Astrocyte of the cerebellum (primary cell): Measurements from ENCODE around the gene PRKN.

Source experiments
- DNase-seq: peaks from one replicate; pipeline ENCODE4 v3.0.0-alpha.2; 2011; ENCODE audit warnings: low read depth
- H3K4me3 ChIP-seq: 2 replicates; pipeline ENCODE4 v1.5.1; 2011; ENCODE audit warnings: mild to moderate bottlenecking, low read depth, low read length, moderate library complexity
- in situ Hi-C: cut with HindIII; loops from 2 replicates; pipeline ENCODE4 v1.10.0; 2017; ENCODE audit warnings: low sequenced_read_pairs
- TF ChIP-seq, protein P1 (sequence below): IDR thresholded peaks from 2 replicates; pipeline ENCODE4 v1.5.1; 2012; ENCODE audit warnings: low read length, low read depth, moderate library complexity, mild to moderate bottlenecking; ENCODE audit errors: missing control alignments

Gene PRKN

DNA sequence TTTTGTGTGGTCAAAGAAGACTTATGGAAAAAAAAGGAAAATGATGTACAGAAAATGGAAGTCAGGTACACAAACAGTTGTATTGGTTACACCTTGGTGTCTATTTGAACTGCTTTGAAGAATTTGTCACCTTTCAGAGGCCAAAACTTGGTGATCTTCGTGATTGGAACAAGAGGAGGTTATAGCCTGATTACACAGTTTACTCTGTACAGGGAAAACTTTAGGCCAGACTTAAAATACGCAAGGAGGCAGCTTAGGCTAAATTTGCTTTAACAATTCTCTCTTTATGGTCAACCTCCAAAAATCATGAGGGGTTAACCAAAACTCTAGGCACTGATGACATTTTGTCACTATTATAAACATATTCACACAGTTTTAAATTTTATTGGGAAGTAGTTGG, 353.7 kb downstream of the PRKN start:
- in situ Hi-C loops, result no loop called here
- no peak overlapping the region for H3K4me3 ChIP-seq

DNA sequence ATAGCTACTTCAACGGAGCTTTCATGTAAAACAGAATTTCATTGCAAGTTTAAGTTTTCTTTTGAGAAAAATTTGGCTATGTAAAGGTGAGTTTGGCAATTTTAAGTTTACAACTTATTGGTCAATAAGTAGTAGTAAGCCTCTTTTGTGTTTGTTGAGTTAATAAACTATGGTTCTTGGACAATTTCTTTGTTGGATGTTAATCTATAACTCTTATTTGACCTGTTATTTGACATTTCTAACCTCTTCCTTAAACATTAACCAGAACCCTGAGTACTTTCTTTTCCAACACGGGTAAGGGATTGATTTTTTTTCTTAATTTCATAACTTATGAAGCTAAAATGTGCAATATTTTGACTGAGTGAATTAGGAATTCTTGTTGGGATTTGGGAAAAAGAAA, 354.4 kb downstream of the PRKN start:
- TF ChIP-seq, protein P1, sequence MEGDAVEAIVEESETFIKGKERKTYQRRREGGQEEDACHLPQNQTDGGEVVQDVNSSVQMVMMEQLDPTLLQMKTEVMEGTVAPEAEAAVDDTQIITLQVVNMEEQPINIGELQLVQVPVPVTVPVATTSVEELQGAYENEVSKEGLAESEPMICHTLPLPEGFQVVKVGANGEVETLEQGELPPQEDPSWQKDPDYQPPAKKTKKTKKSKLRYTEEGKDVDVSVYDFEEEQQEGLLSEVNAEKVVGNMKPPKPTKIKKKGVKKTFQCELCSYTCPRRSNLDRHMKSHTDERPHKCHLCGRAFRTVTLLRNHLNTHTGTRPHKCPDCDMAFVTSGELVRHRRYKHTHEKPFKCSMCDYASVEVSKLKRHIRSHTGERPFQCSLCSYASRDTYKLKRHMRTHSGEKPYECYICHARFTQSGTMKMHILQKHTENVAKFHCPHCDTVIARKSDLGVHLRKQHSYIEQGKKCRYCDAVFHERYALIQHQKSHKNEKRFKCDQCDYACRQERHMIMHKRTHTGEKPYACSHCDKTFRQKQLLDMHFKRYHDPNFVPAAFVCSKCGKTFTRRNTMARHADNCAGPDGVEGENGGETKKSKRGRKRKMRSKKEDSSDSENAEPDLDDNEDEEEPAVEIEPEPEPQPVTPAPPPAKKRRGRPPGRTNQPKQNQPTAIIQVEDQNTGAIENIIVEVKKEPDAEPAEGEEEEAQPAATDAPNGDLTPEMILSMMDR, result no peak
- in situ Hi-C loops, result no loop called here
- H3K4me3 ChIP-seq, result no peak overlapping the region
- DNase-seq, result no peak

More for the DNA sequence above, 353.7 kb downstream of the PRKN start:
- TF ChIP-seq, protein P1, result no peak
- no peak for DNase-seq

DNA sequence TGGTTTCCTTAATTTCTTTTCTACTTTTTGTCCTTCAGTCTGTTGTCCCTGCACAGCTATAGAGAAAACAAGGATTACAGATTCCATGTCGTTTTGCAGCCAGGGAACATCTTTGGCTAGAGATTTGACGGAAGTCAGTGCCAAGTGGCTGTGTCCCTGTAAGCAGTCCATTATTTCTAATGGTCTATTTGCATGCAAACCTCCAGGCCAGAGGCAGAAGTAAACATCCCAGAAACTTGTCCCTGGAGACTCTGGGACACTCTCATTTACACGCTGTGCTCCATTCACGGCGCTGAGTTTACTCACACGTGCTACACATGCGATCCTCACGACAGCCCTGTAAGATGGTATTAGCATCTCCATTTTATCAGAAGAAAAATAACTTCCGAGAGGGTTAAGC, 355.5 kb downstream of the PRKN start:
- DNase-seq, result no peak
- TF ChIP-seq, protein P1, result no peak
- in situ Hi-C loops, result no loop called here
- no peak overlapping the region for H3K4me3 ChIP-seq

- TF ChIP-seq, protein P1, result no peak
- no peak overlapping the region for H3K4me3 ChIP-seq
- in situ Hi-C loops, result no loop called here
- DNase-seq, result no peak
Measured at GRCh38 chr6:162371121-162371520, 356.4 kb downstream of the PRKN start.

- in situ Hi-C loops, result no loop called here
- no peak for DNase-seq
- TF ChIP-seq, protein P1, result no peak
- no peak overlapping the region for H3K4me3 ChIP-seq
Measured at GRCh38 chr6:162369091-162369490, 358.5 kb downstream of the PRKN start.

DNA sequence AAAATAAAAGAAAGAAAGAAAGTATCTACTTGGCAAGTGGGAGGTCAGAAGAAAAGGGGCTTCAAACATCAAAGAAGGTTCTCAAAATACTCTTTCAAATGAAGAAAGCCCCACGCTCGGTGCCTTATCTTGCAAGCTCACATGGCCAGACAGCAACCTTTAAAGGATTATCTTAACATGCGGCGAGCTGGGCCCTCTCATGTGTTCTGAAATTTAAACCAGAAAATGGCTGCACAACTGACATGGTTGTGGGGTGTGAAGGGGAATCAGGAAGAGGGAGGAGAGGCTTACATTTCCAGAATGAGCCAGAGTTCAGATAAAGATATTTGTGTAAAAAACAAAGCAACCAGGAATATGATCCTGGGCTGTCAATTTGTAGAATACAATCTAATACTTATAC, 363.1 kb downstream of the PRKN start:
- in situ Hi-C loops, result no loop called here
- TF ChIP-seq, protein P1, result no peak
- DNase-seq, result no peak
- no peak overlapping the region for H3K4me3 ChIP-seq

- TF ChIP-seq, protein P1, result no peak
- in situ Hi-C loops, result no loop called here
- no peak for DNase-seq
- H3K4me3 ChIP-seq, result no peak overlapping the region
Measured at GRCh38 chr6:162363757-162364156, 363.8 kb downstream of the PRKN start.
